Upper lobe of left lung (tissue), 6 donors: ENCODE results near the gene KIF7. TPM values are rescaled to one million over a fixed set of nuclear protein-coding genes. Genes with fewer than 3 reads are reported as not detected.

Source experiments
- ATAC-seq, 2 donors: fragments of 200-7000 bp; cut with Tn5 transposase; one replicate each; pipeline ENCODE4 v1.9.1; 2022; ENCODE audit warnings: mild to moderate bottlenecking in 2 of 2, moderate library complexity in 2 of 2; ENCODE audit not compliant: low FRiP score in 2 of 2
- DNase-seq, 2 donors: peaks; one replicate each; pipeline ENCODE4 v3.0.0-alpha.2; 2019 to 2020
- H3K27ac ChIP-seq, 4 donors: fragments of 200-600 bp; sonication (generic); one replicate each; pipeline ENCODE4 v1.5.1; 2016 to 2019
- H3K27me3 ChIP-seq, 4 donors: fragments of 200-600 bp; sonication (generic); one replicate each; pipeline ENCODE4 v1.5.1; 2017 to 2019
- H3K36me3 ChIP-seq, 4 donors: fragments of 200-600 bp; sonication (generic); one replicate each; pipeline ENCODE4 v1.5.1; 2016 to 2019
- H3K4me1 ChIP-seq, 4 donors: fragments of 200-600 bp; sonication (generic); one replicate each; pipeline ENCODE4 v1.5.1; 2018 to 2019
- H3K4me3 ChIP-seq, 4 donors: fragments of 200-600 bp; sonication (generic); one replicate each; pipeline ENCODE4 v1.5.1; 2017 to 2019; ENCODE audit warnings: mild to moderate bottlenecking in 2 of 4, moderate library complexity in 1 of 4
- H3K9me3 ChIP-seq, 4 donors: fragments of 200-600 bp; sonication (generic); one replicate each; pipeline ENCODE4 v1.5.1; 2018 to 2019
- CTCF ChIP-seq, 6 experiments: fragments of 450-650 bp in 4 of 6; fragments of 200-600 bp in 2 of 6; sonication (generic) in 2 of 6; IDR thresholded peaks; one replicate each; pipeline ENCODE4 v1.5.1; 2016 to 2019; ENCODE audit warnings: antibody characterized with exemption in 6 of 6
- EP300 ChIP-seq, 4 donors: sonication (generic); formaldehyde crosslinking; IDR thresholded peaks; one replicate each; pipeline ENCODE4 v1.5.1; 2017; ENCODE audit warnings: antibody characterized with exemption in 4 of 4, control low read depth in 2 of 4
- POLR2A ChIP-seq, 4 donors: fragments of 450-650 bp; IDR thresholded peaks; one replicate each; pipeline ENCODE4 v1.5.1; 2016 to 2017; ENCODE audit warnings: antibody characterized with exemption in 4 of 4, mild to moderate bottlenecking in 2 of 4
- POLR2AphosphoS5 ChIP-seq, 2 donors: sonication (generic); formaldehyde crosslinking; IDR thresholded peaks; one replicate each; pipeline ENCODE4 v1.5.1; 2017; ENCODE audit warnings: antibody characterized with exemption in 2 of 2
- WGBS, 2 donors: methylation state at CpG; one replicate each; pipeline ENCODE4 v1.1.5; 2017 to 2018; 5-methylcytosine and 5-hydroxymethylcytosine counted together
- total RNA-seq, 6 donors: library from RNA; depleted of rRNA in 4 of 6; stranded (reverse); fragments of >200 nt in 4 of 6; gene quantifications; one replicate each; pipeline versions ENCODE4 v1.1.0 to v1.2.1, GENCODE V29; 2016 to 2021
- donor health status: DM: no; HTN: no; CAD: no; lungs with moderate emphysema.
- donor health status: DM: no; HTN: yes; CAD: no; lungs with severe emphysema.

Gene KIF7
- total RNA-seq, 6 donors from 2014 or later, result 1.4 to 4.7 (median 3.2) TPM

GRCh38 chr15:89666858-89667705, 11.8 kb upstream of the KIF7 start:
- Histone ChIP-seq H3K36me3 (no peaks in the 10 kb centered on the region), H3K4me3 (no peak overlapping the region), H3K27me3 (no peaks in the 10 kb centered on the region), H3K9me3 (no peaks in the 10 kb centered on the region), H3K4me1 (peaks cover 0 to 23% (median 17%) of the 10 kb centered on the region in 4 donors), H3K27ac (no peak overlapping the region)
- ATAC-seq (peak in 1 of 2 donors; percentile 11), DNase-seq (peak in 1 of 2 donors; percentile 43)
- 87 to 92% methylated on average over 7 to 13 of the region's 13 CpGs for WGBS, 2 donors
- TF ChIP-seq POLR2A (IDR thresholded peaks at IDR 0.05), result no peak
- no peak for TF ChIP-seq CTCF (IDR thresholded peaks at IDR 0.05)
- no peak for TF ChIP-seq POLR2AphosphoS5 (IDR thresholded peaks at IDR 0.05)

- 94 to 100% methylated on average over 2 to 7 of the region's 8 CpGs for WGBS, 2 donors
- ATAC-seq (peak in 1 of 2 donors; percentile 28), DNase-seq (peak in 1 of 2 donors; percentile 42)
- TF ChIP-seq POLR2AphosphoS5 (IDR thresholded peaks at IDR 0.05) (no peak), EP300 (IDR thresholded peaks at IDR 0.05) (no peak), POLR2A (IDR thresholded peaks at IDR 0.05) (no peak), CTCF (IDR thresholded peaks at IDR 0.05) (no peak)
- peak overlapping the region; percentile 57 to 82 (median 78) for H3K27ac ChIP-seq
- peaks cover 0 to 23% (median 17%) of the 10 kb centered on the region in 4 donors for H3K4me1 ChIP-seq
- no peaks in the 10 kb centered on the region for H3K27me3 ChIP-seq
- no peaks in the 10 kb centered on the region for H3K36me3 ChIP-seq
- no peaks in the 10 kb centered on the region for H3K9me3 ChIP-seq
- peak overlapping the region in 3 of 4 donors; percentile 49 to 54 (median 50) for H3K4me3 ChIP-seq
These were observed 11.1 kb upstream of the KIF7 start for GRCh38 chr15:89666184-89666857.

GRCh38 chr15:89665449-89666181, 10.3 kb upstream of the KIF7 start:
- TF ChIP-seq EP300 (IDR thresholded peaks at IDR 0.05), result no peak
- no peak for TF ChIP-seq POLR2AphosphoS5 (IDR thresholded peaks at IDR 0.05)
- TF ChIP-seq CTCF (IDR thresholded peaks at IDR 0.05), result no peak
- TF ChIP-seq POLR2A (IDR thresholded peaks at IDR 0.05), result peak in 1 of 4 donors; percentile 21
- Histone ChIP-seq H3K9me3 (no peaks in the 10 kb centered on the region), H3K27ac (peak overlapping the region; percentile 57 to 82 (median 78)), H3K36me3 (no peaks in the 10 kb centered on the region), H3K27me3 (no peaks in the 10 kb centered on the region), H3K4me3 (peak overlapping the region in 3 of 4 donors; percentile 49 to 54 (median 50)), H3K4me1 (peaks cover 0 to 23% (median 17%) of the 10 kb centered on the region in 4 donors)
- ATAC-seq (peak; percentile 2 to 87), DNase-seq (peak; percentile 46 to 93)
- 1 to 7% methylated on average over 17 to 24 of the region's 72 CpGs for WGBS, 2 donors

GRCh38 chr15:89664441-89665350, 9.4 kb upstream of the KIF7 start:
- Histone ChIP-seq H3K9me3 (no peaks in the 10 kb centered on the region), H3K27me3 (no peaks in the 10 kb centered on the region), H3K4me1 (peaks cover 0 to 23% (median 17%) of the 10 kb centered on the region in 4 donors), H3K36me3 (no peaks in the 10 kb centered on the region), H3K27ac (peak overlapping the region in 3 of 4 donors; percentile 75 to 82 (median 81)), H3K4me3 (peak overlapping the region in 3 of 4 donors; percentile 49 to 54 (median 50))
- WGBS, 2 donors, result 90 to 92% methylated on average over 13 of the region's 13 CpGs
- no peak for TF ChIP-seq POLR2AphosphoS5 (IDR thresholded peaks at IDR 0.05)
- no peak for TF ChIP-seq EP300 (IDR thresholded peaks at IDR 0.05)
- TF ChIP-seq CTCF (IDR thresholded peaks at IDR 0.05), result no peak
- ATAC-seq (no peak), DNase-seq (no peak)
